Measurements from ENCODE around the gene CLINT1. TPM values are rescaled to one million over a fixed set of nuclear protein-coding genes. Genes with fewer than 3 reads are reported as not detected.

Gene CLINT1
- 62.0 and 68.1 TPM in 2 replicates for total RNA-seq

GRCh38 chr5:157858527-157859226 is at the start of gene CLINT1:
CLINT1 (minus strand) TSS chr5:157859145; CDS start chr5:157858970, 175 bp downstream.

GRCh38 chr5:157743163-157744050 is 115.5 kb downstream of the CLINT1 start, which contains the start of gene LSM11:
LSM11 (plus strand) TSS chr5:157743712; CDS start chr5:157743751, 39 bp downstream.

Other genes with a start within 250 kb of the CLINT1 start
- gene SOX30, start 206.7 kb downstream of the CLINT1 start, total RNA-seq = 0.15 TPM in 1 of 2 replicates, not detected in the other
- not detected in 2 replicates for gene C5orf52, start 187.6 kb downstream of the CLINT1 start, total RNA-seq
- gene THG1L, start 127.7 kb downstream of the CLINT1 start, total RNA-seq = 14.4 and 14.5 TPM in 2 replicates
- 1.6 and 2.2 TPM in 2 replicates for gene LSM11, start 115.4 kb downstream of the CLINT1 start, total RNA-seq

Data from bronchus fibroblast of lung (primary cell).